HG03139 (cell line): ENCODE data around the gene RPH3AL.

ENCODE experiments used
- ATAC-seq: cut with Tn5 transposase; IDR thresholded peaks from one replicate; pipeline ENCODE4 v1.9.1; 2021; ENCODE audit not compliant: unreplicated experiment

The RPH3AL gene

DNA sequence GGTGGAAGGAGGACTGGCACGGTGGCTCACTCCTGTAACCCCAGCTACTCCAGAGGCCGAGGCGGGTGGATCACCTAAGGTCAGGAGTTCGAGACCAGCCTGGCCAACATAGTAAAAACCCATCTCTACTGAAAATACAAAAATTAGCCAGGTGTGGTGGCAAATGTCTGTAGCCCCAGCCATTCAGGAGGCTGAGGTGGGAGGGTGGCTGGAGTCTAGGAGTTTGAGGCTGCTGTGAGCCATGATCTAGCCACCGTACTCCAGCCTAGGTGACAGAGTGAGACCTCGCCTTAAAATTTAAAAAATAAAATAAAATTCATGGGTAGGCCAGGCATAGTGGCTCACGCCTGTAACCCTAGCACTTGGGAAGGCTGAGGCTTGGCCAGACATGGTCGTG lies 1.2 kb upstream of the RPH3AL start:
- ATAC-seq: no peak

DNA sequence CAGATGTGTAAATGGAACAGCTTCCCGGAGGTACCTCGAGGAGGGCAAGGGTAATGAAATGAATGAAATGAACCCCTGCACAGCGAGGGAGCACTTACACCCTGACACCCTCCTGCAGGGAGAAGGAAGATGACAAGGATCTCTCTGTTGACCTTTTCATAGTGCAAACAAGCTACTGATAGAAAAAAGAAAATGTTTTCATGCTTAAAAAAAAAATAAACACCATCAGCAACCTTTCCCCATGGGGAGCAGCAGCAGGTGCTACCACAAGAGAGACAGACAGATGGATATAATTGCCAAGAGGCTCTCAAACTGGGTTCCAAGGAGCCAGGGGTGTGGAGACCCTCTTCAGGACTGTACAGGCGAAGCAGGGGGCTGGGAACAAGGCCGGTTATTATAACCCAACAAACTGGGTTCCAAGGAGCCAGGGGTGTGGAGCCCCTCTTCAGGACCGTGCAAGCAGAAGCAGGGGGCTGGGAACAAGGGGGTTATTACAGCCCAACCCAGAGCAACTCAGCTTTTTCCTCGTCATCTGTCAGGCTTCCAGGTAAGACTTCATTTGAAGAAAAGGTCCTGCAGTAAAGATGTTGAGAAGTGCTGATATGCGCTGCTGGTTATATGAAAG lies 718 bp upstream of the RPH3AL start:
- ATAC-seq: no peak

DNA sequence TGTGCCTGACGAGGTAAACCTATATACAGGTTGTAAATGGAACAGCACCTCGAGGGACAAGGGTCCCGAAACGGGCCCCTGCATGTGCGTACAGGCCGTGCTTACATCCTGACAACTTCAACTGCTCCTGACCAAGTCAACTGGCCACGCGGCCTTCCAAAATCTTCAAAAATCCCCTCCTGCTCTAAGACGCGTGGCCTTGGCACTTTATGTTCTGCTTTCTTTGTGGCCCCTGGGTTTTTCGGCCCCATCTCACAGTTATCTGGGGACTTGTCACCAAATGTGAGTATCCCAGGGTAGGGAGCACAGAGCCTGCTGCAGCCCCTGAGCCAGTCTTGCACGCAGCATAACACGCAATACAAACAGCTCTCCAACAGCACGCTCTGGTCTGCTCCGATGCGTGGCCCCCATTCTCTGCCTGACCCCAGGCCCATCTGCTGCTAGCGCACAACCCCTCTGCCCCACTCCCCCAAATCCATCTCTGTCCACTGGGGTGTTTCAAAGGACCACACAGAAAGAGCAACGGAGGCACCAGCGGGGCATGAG lies 659 bp downstream of the RPH3AL start:
- ATAC-seq: no peak

DNA sequence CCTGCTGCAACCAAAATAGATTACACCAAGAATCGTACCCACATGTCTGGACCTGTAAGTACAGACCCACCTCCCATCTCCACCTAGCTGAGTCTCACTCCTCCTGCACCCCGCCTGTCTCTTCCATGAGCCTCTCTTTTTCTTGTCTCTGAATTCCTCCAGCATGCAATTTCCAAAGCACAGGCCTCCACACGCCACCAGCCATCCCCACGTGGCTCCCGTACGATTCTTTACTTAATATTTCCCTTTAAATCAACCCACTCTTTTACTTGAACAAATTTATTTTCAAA lies 1.2 kb downstream of the RPH3AL start:
- no peak for ATAC-seq

DNA sequence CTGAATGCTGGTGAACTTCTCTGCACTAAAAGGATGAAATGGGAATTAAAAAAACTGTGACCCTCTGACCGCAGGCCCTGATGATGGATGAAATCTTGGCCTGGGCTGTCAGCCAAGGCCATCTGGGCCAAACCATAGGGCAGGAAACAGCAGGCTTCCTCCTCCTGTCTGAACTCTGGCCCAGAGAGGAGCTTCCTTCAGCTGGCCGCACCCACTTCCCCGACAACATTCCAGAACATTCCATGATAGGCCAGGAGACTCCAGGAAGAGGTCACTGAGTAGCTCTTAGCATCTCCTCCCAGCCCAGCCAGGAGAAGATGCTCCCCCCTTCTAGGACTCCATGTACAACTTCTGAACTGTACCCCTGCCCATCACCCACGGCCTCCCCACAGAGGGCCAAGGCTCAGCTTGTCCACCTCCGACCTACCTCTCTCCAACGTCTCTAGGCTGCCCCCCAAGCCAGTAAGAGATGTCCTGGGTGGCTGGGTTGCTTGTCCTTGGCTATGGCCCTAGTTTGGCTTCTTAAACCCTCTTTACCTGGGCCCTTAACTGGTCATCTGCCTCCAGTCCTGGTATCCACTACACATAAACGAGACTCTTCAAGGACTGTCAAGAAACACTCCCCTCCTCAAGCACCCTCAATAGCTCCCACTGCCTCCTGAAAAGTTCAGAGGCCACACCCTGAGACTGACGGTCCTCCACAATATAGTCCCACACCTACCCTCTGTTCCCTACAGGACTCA lies 1.7 kb downstream of the RPH3AL start:
- ATAC-seq: no peak

DNA sequence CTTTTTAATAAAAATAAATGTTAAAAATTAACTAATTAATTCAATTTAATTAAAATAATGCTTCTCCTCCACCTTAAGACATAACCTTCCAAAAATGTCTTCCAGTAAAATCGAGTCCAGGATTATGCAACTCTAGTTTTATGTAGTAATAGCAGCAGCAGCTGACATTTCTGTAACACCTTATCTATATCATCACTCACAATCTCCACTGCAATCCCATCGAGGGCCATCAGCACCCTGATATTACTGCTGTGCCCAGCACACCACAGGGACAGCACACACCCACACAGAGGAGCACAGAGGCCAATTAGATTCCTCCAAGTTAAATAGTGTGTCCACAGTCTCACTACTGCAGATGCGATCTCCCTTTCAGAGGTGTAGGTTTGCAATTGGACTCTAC lies 2.9 kb downstream of the RPH3AL start:
- ATAC-seq: no peak

DNA sequence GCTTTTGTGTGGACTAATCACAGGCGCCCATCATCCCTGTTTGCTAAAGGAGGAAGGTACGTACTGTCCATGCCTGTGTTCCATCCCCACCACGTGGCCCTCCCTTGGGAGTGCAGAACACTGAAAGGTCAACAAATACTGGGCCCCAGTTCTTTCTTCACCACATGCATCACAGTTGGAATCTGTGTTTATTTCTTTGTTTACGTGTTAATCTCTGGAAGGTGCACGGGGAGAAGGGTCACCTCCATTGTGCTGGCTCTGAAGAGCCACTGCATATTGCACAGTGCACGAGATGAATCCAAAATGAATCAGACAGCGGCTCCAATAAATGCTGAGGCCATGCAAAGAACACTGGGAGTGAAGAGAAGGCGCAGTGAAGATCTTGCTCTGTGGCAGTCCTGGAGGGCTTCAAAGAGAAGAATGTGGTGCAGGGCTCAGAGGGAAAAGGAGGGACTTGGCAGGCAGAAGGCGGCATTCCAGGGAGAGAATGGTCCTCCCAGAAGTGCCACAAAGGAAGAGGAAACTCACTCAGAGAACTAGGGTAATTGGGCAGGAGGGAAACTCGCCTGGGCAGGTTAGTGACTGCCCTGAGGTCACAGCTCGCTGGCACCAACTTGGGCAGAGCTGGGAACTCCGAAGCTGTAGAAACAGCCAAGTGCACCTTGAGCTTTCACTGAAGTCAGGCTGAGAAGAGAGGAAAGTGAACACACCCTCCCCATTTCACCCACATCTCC lies 3.7 kb downstream of the RPH3AL start:
- no peak for ATAC-seq

DNA sequence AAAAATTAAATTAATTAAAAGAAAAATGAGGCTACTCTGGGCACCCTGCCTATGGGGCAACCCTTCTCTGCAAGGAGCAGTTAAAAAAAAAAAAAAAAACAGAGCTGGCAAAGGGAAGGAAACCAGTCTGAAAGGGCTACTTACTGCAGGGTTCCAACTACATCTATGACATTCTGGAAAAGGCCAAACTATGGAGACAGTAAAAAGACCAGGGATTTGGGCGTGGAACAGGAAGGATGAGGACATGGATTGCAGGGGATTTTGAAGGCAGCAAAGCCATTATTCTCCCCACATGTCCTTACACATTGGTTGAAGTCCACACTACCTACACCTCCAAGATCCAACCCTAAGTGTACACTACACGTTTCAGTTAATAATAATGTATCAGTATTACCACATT lies 4.6 kb downstream of the RPH3AL start:
- ATAC-seq: no peak

DNA sequence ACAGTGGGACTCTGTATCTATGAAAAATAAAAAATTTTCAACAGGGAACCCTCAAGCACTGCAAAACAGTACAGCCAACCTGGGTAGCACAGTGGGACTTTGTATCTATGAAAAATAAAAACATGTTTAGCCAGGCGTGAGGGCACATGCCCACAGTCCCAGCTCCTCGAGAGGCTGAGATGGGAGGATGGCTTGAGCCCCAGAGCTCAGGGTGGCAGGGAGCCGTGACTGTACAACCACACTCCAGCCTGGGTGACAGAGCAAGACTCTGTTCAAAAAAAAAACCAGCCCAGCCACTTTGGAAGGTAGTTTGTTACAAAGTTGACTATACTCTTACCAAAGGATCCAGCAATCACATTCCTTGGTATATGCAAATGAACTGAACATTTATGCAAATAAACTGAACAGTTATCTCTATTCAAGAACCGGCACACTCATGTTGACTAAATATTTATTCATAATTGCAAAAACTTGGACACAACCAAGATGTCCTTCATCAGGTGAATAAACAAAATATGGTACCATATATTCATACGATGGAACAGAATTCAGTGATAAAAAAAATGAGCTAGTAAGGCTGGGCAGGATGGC lies 5.2 kb downstream of the RPH3AL start:
- ATAC-seq: no peak

DNA sequence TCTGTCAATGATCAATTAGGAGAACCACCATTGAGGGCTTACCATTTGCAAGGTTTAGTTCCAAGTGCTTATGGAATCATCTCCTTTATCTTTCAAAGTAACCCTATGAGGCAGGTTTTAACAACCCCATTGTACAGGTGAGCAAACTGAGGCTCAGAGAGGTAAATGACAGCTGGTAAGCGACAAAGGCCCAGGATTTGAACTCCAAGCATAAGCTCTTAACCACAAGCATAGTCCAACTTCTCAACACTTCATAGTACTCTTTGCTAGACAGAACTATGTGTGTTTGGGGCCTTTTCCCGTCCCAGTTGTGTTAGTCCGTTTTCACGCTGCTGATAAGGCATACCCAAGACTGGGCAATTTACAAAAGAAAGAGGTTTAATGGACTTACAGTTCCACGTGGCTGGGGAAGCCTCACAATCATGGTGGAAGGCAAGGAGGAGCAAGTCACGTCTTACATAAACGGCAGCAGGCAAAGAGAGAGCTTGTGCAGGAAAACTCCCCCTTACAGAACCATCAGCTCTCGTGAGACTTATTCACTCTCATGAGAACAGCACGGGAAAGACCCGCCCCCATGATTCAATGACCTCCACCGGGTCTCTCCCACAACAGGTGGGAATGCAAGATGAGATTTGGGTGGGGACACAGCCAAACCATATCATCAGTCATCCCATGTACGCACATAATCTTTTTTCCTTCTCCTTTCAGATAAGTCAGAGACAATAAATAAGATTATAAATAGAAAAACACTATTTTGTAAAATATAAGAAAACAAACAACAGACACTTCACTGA lies 6.4 kb downstream of the RPH3AL start:
- no peak for ATAC-seq

DNA sequence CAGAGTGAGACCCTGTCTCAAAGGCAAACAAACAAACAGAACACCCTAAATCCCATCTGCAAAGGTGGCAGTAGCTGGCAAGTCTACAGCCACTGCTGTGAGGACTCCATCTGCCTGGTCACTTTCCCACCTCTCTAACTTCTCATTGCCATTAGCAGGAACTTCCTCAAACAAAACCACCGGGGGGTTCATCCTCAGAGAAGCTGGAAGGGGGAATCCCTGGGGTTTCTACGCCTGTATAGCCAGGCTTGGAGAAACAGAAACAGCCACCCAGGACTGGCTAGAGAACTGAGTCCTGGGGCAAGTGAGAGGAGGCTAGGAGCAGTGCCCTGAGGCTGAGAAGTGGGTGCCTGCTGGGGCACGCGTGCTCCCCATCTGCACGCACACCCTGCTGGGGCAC lies 7.3 kb downstream of the RPH3AL start:
- no peak for ATAC-seq

DNA sequence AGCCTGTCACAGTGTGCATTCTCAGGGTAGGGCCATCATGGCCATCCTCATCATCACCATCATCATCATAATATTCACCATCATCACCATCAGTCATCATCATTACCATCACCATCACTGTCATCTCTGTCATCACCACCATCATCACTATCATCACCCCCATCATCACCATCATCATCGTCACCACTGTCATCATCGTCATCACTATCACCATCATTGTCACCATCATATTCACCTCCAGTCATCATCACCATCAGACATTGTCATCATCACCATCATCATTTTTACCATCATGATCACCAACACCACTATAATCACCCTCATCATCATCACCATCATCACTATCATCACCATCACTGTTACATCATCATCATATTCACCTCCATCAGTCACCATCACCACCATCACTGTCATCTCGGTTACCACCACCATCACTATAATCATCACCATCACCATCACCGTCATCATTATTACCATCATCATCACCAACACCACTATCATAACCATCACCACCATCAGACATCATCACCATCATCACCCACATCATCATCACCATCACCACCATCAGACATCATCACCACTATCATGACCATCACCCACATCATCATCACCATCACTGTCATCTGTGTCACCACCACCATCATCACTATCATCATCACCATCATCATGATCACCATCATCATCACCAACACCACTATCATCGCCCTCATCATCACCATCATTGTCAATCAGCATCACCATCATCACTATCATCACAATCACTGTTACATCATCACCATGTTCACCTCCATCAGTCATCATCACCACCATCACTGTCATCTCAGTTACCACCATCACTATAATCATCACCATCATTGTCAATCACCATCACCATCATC lies 8.5 kb downstream of the RPH3AL start:
- no peak for ATAC-seq

DNA sequence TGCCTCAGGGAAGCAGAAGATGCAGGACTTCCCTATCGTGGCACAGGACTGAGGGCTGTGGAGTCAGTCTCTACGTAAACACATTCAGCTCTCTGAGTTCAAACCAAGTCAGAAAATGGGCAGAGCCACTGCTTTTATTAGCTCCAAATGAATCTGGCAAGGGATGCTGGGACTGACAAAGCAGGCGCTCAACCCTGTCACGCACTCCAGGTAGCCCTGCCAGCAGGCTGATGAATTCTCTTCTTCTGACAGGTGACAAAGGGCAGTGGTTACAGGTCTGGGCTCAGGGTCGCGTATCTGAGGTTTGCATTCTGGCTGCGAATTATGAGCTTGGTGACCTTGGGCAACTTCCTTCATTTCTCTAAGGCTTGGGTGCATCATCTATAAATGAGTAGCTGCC lies 9.4 kb downstream of the RPH3AL start:
- ATAC-seq: no peak

DNA sequence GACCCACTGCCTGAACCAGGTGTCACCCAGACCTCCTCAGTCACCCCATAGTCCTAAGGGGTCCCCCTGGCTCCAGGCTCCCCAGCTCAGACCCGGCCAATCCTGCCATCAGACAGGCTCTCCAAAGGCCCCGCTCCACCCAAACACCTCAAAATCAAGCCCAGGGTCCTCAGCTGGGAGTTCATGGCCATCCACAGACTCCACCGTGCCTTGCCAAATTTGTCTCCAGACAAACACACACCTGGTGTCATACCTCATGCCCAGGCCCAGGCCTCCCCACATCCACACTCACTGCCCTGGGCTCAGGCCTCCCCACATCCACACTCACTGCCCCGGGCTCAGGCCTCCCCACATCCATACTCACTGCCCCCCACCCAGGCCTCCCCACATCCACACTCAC lies 12.5 kb downstream of the RPH3AL start:
- no peak for ATAC-seq

DNA sequence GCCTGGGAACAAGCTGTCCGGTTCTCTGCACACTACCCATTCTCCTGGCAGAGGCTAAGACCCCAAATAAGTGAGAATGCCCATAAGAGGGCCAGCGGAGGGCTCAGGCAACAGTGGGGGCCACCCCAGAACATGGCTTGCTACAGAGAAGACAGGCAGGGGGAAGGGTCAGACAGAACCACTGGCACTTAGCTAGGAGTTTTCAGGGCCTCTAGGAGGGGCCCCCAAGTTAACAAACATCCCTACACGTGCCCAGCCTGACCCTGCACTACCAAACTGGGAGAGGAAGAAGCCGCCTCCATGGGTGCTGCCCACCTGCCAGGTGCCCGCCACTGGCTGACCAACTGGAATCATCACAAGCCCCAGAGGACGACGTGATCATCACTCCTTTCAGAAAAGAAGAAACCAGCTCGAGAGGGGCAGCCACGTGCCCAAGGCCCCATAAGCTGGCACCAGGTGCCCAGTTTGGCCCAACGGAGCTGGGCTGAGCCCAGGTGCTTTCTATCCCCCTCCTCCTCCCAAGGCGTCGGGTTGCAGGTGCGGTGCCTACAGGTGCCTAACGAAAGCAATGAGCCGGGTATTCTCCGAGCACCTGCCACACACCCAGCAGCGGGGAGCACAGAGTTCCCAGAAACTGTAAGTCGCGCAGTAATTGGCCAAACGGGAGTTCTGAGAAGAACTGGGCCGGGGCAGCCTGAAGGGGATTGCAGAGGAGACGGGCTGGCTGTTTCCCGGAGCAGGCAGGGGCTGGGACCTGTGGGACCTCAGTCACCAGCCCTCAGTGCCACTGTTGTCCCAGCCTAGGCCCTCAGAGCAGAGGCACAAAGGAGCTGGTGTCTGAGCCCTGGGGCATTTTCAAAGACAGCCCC lies 13.2 kb downstream of the RPH3AL start:
- no peak for ATAC-seq

DNA sequence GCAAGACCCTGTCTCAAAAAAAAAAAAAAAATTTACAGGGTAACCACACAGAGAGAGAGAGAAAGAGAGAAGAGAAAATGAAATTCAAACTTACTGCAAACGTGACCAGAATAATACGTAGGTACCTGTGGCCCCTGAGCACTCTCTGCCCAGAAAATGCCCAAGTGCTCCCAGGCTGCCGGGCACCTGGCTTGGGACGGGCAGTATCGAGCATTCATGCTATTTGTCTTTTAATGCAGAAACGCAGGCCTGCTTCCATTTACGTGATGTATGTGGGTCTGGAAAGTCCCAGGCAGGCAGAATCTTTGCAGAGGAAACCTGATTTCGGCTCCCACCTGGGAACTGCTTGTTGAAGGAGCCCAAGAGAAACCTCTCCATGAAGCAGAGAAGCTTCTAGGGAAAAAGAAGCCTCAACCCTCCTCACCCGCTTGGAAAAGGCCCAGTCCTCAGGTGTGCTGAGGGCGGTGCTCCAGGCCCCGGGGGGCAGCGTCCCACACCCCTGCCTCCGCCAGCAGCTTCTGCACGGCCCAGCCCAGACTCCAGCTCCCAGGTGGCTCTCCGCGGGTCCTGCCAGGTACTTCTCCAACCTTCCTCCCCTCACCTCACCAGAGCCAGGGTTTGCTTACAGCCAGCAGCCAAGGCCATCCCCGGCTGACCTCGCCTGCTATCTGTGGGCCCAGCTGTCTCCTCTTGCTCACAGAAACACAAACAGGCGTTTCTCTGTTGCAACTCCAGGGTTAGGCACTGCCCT lies 14.0 kb downstream of the RPH3AL start:
- ATAC-seq: no peak

DNA sequence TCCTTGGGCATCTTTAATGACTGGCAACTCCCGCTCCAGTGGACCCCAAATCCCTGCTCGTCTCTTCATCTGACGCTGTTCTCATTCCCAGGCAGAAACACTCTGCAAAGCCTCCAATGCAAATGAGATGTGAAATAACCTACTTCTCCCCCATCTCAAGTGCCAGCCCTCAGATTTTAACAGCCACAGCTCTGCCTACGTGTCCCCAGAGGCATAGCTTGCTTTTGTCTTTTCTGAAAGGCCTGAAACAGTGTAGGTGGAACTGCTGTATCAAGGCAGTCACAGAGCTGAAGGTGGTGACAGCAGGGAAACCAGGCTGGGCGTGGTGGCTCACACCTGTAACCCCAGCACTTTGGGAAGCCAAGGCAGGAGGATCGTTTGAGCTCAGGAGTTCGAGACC lies 14.7 kb downstream of the RPH3AL start:
- no peak for ATAC-seq

DNA sequence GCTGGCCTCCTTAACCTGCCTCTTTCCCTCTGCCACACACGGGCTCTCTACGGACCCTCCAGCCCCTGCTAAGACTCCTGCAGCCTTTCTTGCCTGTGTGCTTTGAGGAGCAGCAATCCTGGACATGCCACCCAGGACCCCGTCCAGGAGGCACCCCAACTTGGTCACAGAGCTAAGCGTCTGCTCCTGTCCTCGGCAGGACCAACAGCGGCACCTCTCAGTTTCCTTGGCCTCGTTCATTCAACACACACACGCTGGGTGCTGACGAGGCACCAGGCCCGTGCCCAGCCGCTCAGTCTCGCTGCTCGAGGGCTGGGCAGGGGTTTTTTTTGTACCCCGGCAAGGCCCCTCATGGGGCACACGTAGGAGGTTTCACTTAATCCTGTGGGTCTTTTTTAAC lies 15.2 kb downstream of the RPH3AL start:
- no peak for ATAC-seq
